Midbrain (tissue), 1 donor: Measurements from ENCODE around the gene ATP2B2.

Experiments
- DNase-seq: peaks from one replicate; lab custom pipeline; 2025; lab: John Stamatoyannopoulos, UW

ATP2B2 gene

GRCh38 chr3:10327592-10327991 lies 177.8 kb downstream of the ATP2B2 start:
- no peak for DNase-seq

GRCh38 chr3:10322352-10322710 lies 183.1 kb downstream of the ATP2B2 start:
- no peak for DNase-seq

- DNase-seq, result no peak
Observed at GRCh38 chr3:10321630-10322351, 183.6 kb downstream of the ATP2B2 start.

DNA sequence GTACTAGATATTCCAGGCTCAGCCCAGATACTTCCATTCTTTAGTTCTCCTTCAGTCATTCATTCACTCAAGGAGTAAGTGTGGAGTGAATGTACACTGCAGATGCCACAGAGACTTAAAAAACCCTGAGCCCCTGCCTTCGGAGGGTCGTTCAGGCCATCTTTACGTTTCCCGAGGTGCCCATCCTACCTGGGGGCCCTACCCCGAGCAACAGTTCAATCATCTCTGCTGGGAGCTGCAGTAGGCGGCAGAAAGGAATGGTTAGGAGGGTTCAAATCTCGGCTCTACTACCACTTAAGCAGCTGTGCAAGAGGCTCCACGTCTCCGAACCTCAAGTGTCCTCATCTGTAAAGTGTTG lies 185.1 kb downstream of the ATP2B2 start:
- no peak for DNase-seq

- no peak for DNase-seq
Observed at GRCh38 chr3:10319804-10320203, 185.6 kb downstream of the ATP2B2 start.

DNA sequence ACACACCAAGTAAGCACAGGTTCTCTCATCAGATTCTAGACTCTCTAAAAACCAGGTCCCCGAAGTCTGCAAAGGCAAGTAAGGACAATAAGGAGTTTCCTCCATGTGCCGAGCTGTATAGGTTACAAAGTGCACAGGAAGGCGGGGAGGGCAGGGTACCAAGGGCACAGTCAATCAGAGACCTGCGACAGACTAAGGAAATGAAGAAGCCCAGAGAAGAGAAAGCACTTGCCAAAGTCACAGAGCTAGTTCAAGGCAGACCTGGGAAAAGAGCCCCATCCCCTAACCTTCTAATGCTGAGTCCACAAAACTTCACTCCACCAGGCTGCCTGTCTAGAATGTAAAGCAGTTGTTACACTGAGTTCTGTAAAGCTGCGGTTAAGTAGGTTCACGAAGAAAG lies 186.1 kb downstream of the ATP2B2 start:
- no peak for DNase-seq

DNA sequence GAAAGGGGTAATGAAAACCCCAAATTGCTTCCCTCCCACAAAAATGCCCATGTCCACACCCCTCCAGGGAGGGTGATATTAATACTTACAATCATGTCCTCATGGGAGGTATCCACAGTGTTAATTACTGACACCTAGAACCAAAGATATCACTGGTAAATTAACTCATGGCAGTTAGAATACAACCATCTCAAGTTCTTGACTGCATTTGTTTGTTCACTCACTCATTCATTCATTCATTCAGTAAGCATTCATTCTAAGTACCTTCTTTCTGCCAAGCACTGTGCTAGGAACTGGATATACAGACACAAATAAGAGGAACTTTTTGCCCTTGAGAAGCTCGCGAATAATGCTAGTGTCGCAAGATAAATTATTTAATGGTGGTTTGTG lies 187.4 kb downstream of the ATP2B2 start:
- DNase-seq, result no peak

DNA sequence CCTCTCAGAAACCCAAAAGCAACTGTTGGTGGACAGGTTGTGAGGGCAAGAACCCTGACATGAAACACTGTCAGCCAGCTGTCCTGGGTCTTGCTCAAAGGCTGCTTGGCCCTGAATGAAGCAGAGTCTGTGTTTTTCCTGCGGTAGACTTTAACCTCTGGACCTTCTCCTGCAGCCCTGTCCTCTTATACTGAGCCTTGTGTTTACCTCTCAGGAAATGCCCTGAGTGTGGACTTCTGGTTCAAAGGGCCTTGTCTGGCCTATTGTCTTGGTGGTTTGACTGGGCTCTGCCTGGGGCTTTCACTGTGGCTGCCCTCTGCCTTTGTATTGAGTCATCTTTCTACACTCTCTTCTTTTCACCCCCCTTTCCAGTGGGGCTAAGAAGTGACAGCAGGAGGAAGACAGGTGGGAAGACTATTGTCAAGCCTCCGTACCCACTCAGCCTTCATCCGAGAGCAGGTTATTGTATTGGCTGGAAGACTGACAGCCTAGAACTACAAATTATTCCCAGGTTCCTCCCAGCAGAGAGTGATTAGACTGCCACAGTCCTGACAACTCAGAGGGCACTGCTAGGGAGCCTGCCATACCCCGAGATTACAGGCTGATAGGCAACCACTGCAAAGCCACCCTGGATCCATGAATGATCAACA lies 187.9 kb downstream of the ATP2B2 start:
- no peak for DNase-seq

DNA sequence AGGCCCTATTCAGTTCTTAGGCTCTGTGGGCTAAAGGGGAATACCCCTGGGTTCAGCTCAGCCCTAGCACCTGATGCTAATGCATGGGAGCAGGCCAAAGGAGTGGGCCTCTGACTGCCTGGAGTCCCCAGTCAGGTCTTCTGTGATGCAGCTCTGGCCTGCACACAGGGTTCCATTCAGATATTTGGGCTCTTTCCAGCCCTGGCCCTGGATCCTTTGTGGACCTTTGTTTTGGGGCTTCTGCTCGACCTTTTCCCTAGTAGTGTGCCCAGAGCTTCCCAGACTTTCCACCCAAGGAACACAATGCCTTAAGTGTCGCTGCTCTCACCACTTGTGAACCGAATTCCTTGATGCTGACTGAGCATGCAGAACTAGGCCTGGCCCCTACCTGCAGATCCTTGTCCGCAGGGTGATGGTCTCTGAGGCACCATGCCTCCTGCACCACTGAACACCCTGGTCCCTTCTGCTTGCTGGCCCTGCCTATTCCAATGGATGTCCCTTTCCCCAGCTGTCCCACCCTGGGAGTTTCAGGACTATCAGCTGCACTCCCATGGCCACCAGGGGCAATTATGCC lies 189.5 kb downstream of the ATP2B2 start:
- DNase-seq, result peak; percentile 52

DNA sequence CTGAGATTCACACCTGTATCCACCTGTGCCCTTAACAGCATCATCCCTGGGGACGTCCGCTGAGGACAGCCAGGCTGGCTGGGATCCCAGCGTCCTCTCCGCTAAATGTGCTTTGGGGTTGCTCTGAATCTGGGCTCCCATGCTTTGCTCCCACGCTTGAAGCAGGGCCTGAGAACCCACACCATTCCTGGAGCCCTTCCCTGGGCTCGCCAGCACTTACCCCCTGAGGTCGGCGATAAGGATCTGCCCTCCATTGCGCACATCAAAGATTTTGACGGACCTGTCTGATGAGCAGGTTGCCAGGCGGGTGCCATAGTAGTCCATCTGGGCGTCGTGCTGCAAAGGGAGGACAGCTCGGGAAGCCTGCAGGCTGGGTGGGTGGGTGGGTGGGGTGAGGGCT lies 190.3 kb downstream of the ATP2B2 start:
- no peak for DNase-seq

- DNase-seq, result no peak
Observed at GRCh38 chr3:10312861-10313260, 192.5 kb downstream of the ATP2B2 start.

DNA sequence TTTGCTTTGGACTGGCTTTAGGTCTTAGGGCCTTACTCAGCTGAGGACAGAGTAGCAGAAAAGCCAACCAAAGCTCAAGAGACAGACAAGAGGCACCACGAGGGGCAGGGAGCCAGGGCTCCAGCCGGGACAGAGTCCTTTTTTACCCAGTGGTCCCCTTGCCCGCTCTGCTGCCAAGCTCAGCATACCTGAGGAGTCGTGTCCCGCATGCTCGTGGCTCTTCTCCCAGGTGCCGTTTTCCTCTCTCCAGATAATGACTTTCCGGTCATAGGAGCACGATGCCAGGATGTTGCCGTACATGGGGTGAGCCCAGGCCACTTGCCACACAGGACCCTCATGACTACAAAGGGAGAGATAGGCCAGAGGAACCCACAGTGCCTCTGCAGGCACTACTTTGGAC lies 193.0 kb downstream of the ATP2B2 start:
- DNase-seq, result no peak

GRCh38 chr3:10311710-10312109 lies 193.7 kb downstream of the ATP2B2 start:
- DNase-seq, result no peak

GRCh38 chr3:10310578-10310977 lies 194.8 kb downstream of the ATP2B2 start:
- DNase-seq, result no peak

- DNase-seq, result no peak
Observed at GRCh38 chr3:10309736-10310135, 195.7 kb downstream of the ATP2B2 start.

DNA sequence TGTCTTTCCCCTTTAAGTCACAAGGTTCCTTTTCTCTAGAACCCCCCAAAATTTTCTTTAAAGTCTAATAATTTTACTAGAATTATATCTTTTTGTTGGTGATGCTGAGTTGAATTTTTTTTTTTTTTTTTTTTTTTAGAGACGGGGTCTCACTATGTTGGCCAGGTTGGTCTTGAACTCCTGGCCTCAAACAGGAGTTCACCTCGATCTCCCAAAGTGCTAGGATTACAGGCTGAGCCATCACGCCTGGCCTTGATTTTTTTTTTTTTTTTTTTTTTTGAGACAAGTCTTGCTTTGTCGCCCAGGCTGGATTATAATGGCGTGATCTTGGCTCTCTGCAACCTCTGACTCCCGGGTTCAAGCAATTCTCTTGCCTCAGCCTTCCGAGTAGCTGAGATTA lies 196.7 kb downstream of the ATP2B2 start:
- no peak for DNase-seq

DNA sequence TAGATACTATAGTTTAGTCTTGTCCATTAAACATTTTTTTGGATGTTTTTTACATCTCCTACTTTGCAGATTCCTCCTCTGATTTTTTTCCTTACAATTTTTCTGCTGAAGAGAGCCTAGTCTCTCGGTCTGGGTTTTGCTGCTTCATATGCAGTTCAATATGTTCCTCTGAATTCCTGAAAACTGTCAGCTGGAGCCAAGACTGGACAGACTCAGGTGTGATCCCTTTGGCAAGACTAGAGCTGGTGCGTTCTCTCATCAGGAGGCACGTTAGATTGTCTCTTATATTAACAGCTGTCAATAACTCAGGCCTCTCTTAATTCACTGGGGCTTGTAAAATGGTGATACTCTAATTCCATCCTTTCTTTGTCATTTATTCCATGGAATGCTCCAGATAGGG lies 199.2 kb downstream of the ATP2B2 start:
- no peak for DNase-seq

- DNase-seq, result no peak
Observed at GRCh38 chr3:10305331-10305902, 200.0 kb downstream of the ATP2B2 start.

DNA sequence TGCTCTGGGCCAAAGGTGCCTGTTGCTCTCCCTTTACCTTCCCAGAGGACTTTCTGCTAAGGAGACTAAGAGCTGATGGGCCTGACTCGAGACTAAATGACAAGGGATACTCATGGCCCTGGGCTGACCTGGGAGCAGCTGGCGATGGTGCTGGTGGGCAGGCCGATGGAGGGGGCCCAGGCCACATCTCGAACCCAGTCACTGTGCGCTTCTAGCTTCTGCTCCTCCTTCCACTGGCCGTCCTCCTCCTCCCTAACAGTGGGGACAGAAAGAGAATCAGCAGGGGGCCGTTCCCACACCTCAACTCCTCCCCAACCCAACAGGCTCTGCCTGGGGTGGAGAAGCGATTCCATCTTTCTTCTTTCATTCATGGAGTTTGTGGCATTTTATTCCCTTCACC lies 200.5 kb downstream of the ATP2B2 start:
- DNase-seq, result no peak

- DNase-seq, result no peak
Observed at GRCh38 chr3:10303785-10304184, 201.6 kb downstream of the ATP2B2 start.

DNA sequence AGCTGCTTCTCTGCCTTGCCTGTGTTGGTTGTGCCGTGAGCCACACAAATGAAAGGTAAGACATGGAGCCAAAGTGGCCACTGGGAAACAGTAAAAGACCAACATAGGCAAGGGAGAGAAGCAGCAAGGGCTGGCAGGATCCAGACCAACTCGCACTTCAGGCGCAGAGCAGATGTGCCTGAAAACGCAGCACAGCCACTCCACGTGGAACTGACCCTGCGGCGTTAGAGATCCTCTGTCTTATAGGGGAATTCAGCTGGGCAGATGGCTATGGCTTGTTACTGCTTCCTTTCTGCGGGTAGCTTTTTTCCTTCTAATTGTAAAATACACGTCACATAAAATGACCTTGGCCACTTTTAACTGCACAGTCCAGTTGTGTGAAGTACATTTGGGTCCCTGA lies 202.3 kb downstream of the ATP2B2 start:
- DNase-seq, result no peak

GRCh38 chr3:10300087-10300486 lies 205.3 kb downstream of the ATP2B2 start:
- no peak for DNase-seq

DNA sequence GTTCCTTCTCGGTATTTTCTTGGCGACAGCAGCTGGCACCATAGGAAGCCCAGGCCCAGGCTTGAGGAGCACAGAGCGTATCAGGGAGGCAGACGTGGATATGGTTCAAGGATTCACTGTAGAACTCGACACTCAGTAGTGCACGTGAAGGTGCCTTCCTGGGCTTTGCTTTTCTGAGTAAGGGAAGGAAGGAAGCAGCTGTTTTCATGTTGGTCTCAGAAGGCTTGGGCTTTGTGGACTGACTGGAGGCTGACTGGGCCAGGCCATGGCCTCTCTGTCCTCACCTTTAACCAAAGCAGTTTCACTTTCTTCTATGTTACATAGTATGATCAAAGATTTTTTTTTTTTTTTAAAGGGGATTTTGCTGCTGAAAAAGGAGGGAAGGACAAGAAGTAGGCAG lies 205.7 kb downstream of the ATP2B2 start:
- no peak for DNase-seq
